Loucy (cell line): ENCODE results near the gene MGP.

ENCODE experiments used
- EZH2phosphoT487 ChIP-seq: fragments of 200-600 bp; IDR thresholded peaks from 2 replicates; pipeline ENCODE4 v1.6.1; 2018; ENCODE audit warnings: antibody characterized with exemption, mild to moderate bottlenecking, moderate library complexity, borderline replicate concordance
- TF ChIP-seq, protein P1 (sequence below): fragments of 200-600 bp; sonication (generic); conservative IDR thresholded peaks from 2 replicates; pipeline ENCODE4 v1.5.1; 2014; ENCODE audit warnings: mild to moderate bottlenecking, antibody characterized with exemption, low read length

DNA sequence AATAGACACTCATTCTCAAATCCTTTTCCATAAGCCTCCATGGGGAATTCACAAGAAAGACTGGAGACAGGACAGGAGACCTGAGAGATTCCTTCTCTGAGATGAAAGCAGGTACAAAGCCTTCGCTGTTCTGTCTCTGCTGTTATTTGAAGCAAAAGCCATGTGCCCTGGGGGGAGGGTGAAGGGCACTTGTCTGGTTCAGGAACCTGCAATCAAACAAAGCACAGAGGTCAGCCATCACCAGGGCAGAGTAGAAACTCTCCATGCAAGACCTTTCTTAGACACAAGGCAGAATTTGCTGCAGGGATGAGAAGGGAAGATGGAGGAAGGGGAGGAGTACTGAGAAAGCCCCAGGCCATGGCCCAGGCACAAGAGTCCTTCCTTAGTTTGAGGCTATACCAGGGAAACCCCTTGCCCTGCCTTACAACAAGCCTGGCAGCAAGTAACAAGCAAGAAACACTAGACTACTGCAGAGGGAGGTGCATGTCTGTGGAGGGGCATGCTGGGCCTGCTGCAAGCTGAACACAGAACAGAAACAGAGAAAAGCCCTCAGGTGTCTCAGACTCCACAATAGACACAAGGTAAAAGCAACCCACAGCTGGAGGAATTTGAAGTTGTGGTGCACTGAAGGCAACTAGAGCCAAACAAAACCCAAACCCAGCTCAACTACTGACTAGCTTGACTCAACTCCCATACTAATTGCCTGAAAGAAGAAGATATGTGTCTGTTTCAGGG lies 34.6 kb downstream of the MGP start:
- TF ChIP-seq, protein P1, sequence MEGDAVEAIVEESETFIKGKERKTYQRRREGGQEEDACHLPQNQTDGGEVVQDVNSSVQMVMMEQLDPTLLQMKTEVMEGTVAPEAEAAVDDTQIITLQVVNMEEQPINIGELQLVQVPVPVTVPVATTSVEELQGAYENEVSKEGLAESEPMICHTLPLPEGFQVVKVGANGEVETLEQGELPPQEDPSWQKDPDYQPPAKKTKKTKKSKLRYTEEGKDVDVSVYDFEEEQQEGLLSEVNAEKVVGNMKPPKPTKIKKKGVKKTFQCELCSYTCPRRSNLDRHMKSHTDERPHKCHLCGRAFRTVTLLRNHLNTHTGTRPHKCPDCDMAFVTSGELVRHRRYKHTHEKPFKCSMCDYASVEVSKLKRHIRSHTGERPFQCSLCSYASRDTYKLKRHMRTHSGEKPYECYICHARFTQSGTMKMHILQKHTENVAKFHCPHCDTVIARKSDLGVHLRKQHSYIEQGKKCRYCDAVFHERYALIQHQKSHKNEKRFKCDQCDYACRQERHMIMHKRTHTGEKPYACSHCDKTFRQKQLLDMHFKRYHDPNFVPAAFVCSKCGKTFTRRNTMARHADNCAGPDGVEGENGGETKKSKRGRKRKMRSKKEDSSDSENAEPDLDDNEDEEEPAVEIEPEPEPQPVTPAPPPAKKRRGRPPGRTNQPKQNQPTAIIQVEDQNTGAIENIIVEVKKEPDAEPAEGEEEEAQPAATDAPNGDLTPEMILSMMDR: no peak
- no peak for TF ChIP-seq EZH2phosphoT487
